Femur (tissue), 1 donor: ENCODE results near the gene CSRP1.
"Not testable (repeated sequence)": the region's sequence is repeated elsewhere in the genome, so short reads cannot be mapped to it uniquely, and the experiment has no call there.

Experiments
- DNase-seq: peaks from one replicate; pipeline ENCODE4 v3.0.0-alpha.2; 2017

The CSRP1 gene

GRCh38 chr1:201493757-201494617, 12.9 kb downstream of the CSRP1 start:
- DNase-seq: no peak

GRCh38 chr1:201493026-201493656, 13.8 kb downstream of the CSRP1 start:
- DNase-seq: not testable (repeated sequence)

- DNase-seq: no peak
Observed at GRCh38 chr1:201491896-201492511, 14.9 kb downstream of the CSRP1 start.

- no peak for DNase-seq
Observed at GRCh38 chr1:201490708-201491131, 16.2 kb downstream of the CSRP1 start.

GRCh38 chr1:201489643-201490261, 17.2 kb downstream of the CSRP1 start:
- no peak for DNase-seq

GRCh38 chr1:201488830-201489589, 17.9 kb downstream of the CSRP1 start:
- no peak for DNase-seq

GRCh38 chr1:201487742-201488141, 19.2 kb downstream of the CSRP1 start:
- DNase-seq: no peak

- no peak for DNase-seq
Observed at GRCh38 chr1:201486187-201486586, 20.7 kb downstream of the CSRP1 start.

GRCh38 chr1:201485184-201485774, 21.6 kb downstream of the CSRP1 start:
- DNase-seq: no peak

GRCh38 chr1:201483373-201483949, 23.5 kb downstream of the CSRP1 start:
- no peak for DNase-seq

GRCh38 chr1:201482755-201483154, 24.2 kb downstream of the CSRP1 start:
- no peak for DNase-seq

GRCh38 chr1:201481761-201482493, 25.0 kb downstream of the CSRP1 start:
- peak; percentile 88 for DNase-seq

GRCh38 chr1:201481004-201481380, 25.9 kb downstream of the CSRP1 start:
- no peak for DNase-seq

GRCh38 chr1:201480231-201481003, 26.5 kb downstream of the CSRP1 start:
- DNase-seq: peak; percentile 78

GRCh38 chr1:201479201-201479730, 27.7 kb downstream of the CSRP1 start:
- DNase-seq: no peak

GRCh38 chr1:201478666-201479065, 28.3 kb downstream of the CSRP1 start:
- not testable (repeated sequence) for DNase-seq

- no peak for DNase-seq
Observed at GRCh38 chr1:201476670-201477344, 30.1 kb downstream of the CSRP1 start.

- DNase-seq: no peak
Observed at GRCh38 chr1:201475915-201476669, 30.8 kb downstream of the CSRP1 start.

- no peak for DNase-seq
Observed at GRCh38 chr1:201475130-201475529, 31.8 kb downstream of the CSRP1 start.
